Right cardiac atrium (tissue), 5 donors: ENCODE measurements around the gene RPS2. TPM values are rescaled to one million over a fixed set of nuclear protein-coding genes. Genes with fewer than 3 reads are reported as not detected.
"Not testable (repeated sequence)": the region's sequence is repeated elsewhere in the genome, so short reads cannot be mapped to it uniquely, and the experiment has no call there.

Experiments
- ATAC-seq, 2 donors: fragments of 200-7000 bp; cut with Tn5 transposase; one replicate each; pipeline versions ENCODE4 v1.8.0 to v1.9.1; 2020; ENCODE audit warnings: moderate library complexity in 2 of 2, mild to moderate bottlenecking in 1 of 2
- DNase-seq, 3 donors: peaks; one replicate each; pipeline ENCODE4 v3.0.0-alpha.2; 2020
- H3K27ac ChIP-seq: one replicate; pipeline ENCODE4 v1.5.1; 2013; ENCODE audit warnings: mild to moderate bottlenecking, low read length, control low read depth, moderate library complexity
- H3K27me3 ChIP-seq: one replicate; pipeline ENCODE4 v1.6.1; 2013; ENCODE audit not compliant: control insufficient read depth, insufficient read depth
- H3K4me1 ChIP-seq: one replicate; pipeline ENCODE4 v1.6.1; 2013; ENCODE audit warnings: low read length; ENCODE audit not compliant: control insufficient read depth, insufficient read depth
- H3K4me3 ChIP-seq: one replicate; pipeline ENCODE4 v1.5.1; 2013; ENCODE audit warnings: low read length, control low read depth
- H3K9me3 ChIP-seq: one replicate; pipeline ENCODE4 v1.6.1; 2013; ENCODE audit warnings: low read length; ENCODE audit not compliant: control insufficient read depth
- WGBS: extraction: QIAGEN DNeasy Blood & Tissue Kit; methylation state at CpG from one replicate; pipeline ENCODE4 v1.1.7; 2013; 5-methylcytosine and 5-hydroxymethylcytosine counted together
- intact Hi-C, 4 donors: fragments of 100-400 bp; cut with DNase I; formaldehyde crosslinking; loops; one replicate each; pipeline versions ENCODE4 v1.11.0 to v1.14.0; 2022 to 2023
- long read RNA-seq, 4 donors: library from polyadenylated mRNA; unstranded; transcript quantifications; one replicate each; pipeline ENCODE4 v2.0.0, GENCODE V29; 2020 to 2021
- polyA plus RNA-seq: library from polyadenylated mRNA; stranded (reverse); fragments of 200-250 nt; gene quantifications from one replicate; pipeline ENCODE4 v1.2.3, GENCODE V29; 2013
- total RNA-seq, 4 donors: library from RNA; stranded (reverse); fragmentation: NEBNext Ultra II Directional; extraction: Animal tissue kit (Norgen Biotek cat#: 25700); gene quantifications; one replicate each; pipeline ENCODE4 v1.2.1, GENCODE V29; 2021
- donor health status: healthy with polysubstance abuse.
- donor health status: DM: no; HTN: yes; CAD: no.
- donor health status: DM: no; HTN: no; CAD: no.
- donor health status: DM: no; HTN: yes; CAD: no; lungs with severe emphysema.
- donor health status: DM: yes; HTN: yes; CAD: no.

RPS2 gene
- total RNA-seq = 1,000 to 10,000 TPM in 3 of 4 donors, 100 to 1,000 TPM in 1; 947 to 1,371 (median 1,063) TPM
- polyA plus RNA-seq = 1,244 TPM
- long read RNA-seq, donor 1, transcript RPS2-201 (7 exons, 985 nt) = major isoform, 2,015 of 2,619 reads
- long read RNA-seq, donor 1, partial matches to known transcripts = 576 of 2,619 reads
- long read RNA-seq, donor 1, other reads (novel, unspliced or antisense) = 28 of 2,619 reads
- long read RNA-seq, donor 2, transcript RPS2-201 (7 exons, 985 nt) = major isoform, 726 of 1,020 reads
- long read RNA-seq, donor 2, partial matches to known transcripts = 282 of 1,020 reads
- long read RNA-seq, donor 2, other reads (novel, unspliced or antisense) = 11 of 1,020 reads
- long read RNA-seq, donor 3, transcript RPS2-201 (7 exons, 985 nt) = major isoform, 23 of 80 reads
- long read RNA-seq, donor 3, partial matches to known transcripts = 49 of 80 reads
- long read RNA-seq, donor 3, other reads (novel, unspliced or antisense) = 8 of 80 reads
- long read RNA-seq, donor 4, transcript RPS2-201 (7 exons, 985 nt) = major isoform, 715 of 930 reads
- long read RNA-seq, donor 4, partial matches to known transcripts = 209 of 930 reads
- long read RNA-seq, donor 4, other reads (novel, unspliced or antisense) = 5 of 930 reads

DNA sequence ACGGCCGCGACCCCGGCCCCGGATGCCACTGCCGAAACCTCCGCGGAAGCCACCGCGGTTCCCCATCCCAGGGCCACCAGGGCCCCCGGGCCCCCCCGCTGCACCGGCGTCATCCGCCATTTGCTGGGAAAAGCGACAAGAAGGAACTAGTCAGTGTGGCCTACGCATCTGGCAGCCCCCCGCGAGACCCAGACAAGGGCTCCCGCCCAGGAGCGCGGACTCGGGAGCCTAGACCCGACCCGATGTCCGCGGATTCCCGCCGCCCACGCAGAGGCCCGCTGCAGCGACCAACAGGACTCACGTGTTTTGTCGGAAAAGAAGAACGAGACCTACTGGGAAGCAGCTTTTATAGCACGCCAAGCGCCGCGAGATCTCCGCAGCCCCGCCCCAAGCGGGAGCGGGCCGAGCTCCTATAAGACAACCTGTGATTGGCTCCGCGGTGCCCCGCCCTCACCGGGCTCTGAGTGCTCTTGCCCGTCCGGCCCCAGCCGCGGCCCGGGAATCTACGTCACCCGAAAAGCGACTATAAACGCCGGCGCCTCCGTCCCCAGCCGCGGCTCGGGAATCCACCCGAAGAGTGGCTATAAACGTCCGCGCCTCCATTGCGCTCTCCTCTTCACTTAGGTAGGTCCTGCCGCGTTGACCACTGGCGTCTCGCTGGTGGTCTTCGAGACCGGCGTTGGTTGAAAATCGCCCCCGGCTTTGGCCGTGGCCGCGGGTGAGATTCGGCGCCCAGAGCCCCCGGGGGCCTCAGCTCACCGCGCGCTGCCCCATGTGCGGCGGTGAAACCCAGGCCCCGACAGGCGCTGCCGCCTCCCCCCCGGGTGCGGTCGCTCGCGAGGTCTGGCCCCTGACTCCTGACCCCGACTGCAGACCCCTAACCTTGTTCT, at the start of gene RPS2:
RPS2 (minus strand) TSS at position 321 of the 890 bp plus-strand sequence; CDS start at position 120, 201 bp downstream.
- peak; percentile 99 to 100 (median 100) for DNase-seq

GRCh38 chr16:2013527-2013926, 48.9 kb upstream of the RPS2 start:
- peaks cover 6% of the 10 kb centered on the region for H3K4me1 ChIP-seq
- ATAC-seq (no peak), DNase-seq (no peak)
- WGBS = 91% methylated on average over 15 of the region's 15 CpGs
- no peak overlapping the region for H3K27ac ChIP-seq
- no peaks in the 10 kb centered on the region for H3K9me3 ChIP-seq
- H3K4me3 ChIP-seq = no peak overlapping the region
- no peaks in the 10 kb centered on the region for H3K27me3 ChIP-seq
- intact Hi-C loops = no loop called here

More for the DNA sequence above, at the start of gene RPS2:
- Histone ChIP-seq H3K4me1 (peaks cover 15% of the 10 kb centered on the region), H3K27ac (peak within 1 kb of the TSS; percentile 83), H3K4me3 (peak within 1 kb of the TSS; percentile 81), H3K27me3 (no peaks in the 10 kb centered on the region), H3K9me3 (no peaks in the 10 kb centered on the region)
- intact Hi-C loops = no loop called here
- WGBS = under 1% methylated on average over 97 of the region's 97 CpGs
- ATAC-seq = peak; percentile 96 to 98

DNA sequence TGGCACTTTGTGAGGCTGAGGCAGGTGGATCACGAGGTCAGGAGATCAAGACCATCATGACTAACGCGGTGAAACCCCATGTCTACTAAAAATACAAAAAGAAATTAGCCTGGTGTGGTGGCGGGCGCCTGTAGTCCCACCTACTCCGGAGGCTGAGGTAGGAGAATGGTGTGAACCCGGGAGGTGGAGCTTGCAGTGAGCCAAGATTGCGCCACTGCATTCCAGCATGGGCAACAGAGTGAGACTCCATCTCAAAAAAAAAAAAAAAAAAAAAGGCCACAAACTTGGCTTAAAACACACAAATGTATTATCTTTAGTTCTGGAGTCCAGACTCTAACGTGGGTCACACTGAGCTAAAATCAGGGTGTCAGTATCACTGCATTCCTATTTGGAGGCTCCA, 47.1 kb upstream of the RPS2 start:
- H3K27me3 ChIP-seq, ATAC-seq, intact Hi-C loops, H3K9me3 ChIP-seq, H3K27ac ChIP-seq, H3K4me3 ChIP-seq, DNase-seq: not testable (repeated sequence)
- WGBS = 91% methylated on average over 9 of the region's 9 CpGs
- H3K4me1 ChIP-seq = peaks cover 14% of the 10 kb centered on the region

DNA sequence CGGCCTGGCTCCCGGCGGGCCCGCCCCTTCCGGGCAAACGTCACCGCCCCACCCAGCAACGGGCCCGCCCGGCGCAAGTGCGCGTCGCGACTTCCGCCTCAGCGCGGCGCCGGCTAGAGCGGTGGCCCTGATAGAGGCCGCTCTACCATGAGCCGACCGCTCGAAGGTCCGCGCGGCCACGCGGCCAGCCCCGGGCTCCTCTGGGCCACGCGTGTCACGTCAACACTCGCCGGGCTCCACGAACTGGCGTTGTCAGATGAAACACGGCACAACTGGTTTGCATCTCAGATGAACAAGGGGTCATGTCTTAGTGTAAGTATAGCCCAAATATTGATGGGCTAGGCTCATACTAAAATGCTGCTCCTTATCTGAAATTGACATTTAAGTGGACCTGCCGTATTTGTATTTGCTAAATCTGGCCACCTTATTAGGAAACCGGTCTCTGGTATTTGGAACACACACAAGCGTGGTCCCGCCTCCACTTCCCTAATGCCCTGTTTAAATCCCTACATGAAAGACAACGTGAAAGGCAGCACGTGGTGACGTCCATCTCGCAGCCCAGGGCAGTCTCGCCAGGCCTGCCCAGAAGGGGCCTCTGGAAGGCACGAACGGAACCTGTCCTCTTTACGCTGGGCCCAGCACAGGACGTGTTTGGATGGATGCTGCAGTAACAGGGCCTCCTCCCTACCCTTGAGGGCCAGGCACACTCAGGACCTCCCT, 45.3 kb upstream of the RPS2 start, which contains the start of gene ZNF598:
ZNF598 (minus strand) TSS at position 31 of the 720 bp plus-strand sequence.
- Histone ChIP-seq H3K4me3 (peak within 1 kb of the TSS; percentile 95), H3K4me1 (peaks cover 14% of the 10 kb centered on the region), H3K9me3 (no peaks in the 10 kb centered on the region), H3K27me3 (no peaks in the 10 kb centered on the region), H3K27ac (peak within 1 kb of the TSS; percentile 84)
- DNase-seq = peak; percentile 87 to 95 (median 94)
- intact Hi-C loops = no loop called here
- WGBS = 1% methylated on average over 52 of the region's 52 CpGs
- peak; percentile 93 to 96 for ATAC-seq

DNA sequence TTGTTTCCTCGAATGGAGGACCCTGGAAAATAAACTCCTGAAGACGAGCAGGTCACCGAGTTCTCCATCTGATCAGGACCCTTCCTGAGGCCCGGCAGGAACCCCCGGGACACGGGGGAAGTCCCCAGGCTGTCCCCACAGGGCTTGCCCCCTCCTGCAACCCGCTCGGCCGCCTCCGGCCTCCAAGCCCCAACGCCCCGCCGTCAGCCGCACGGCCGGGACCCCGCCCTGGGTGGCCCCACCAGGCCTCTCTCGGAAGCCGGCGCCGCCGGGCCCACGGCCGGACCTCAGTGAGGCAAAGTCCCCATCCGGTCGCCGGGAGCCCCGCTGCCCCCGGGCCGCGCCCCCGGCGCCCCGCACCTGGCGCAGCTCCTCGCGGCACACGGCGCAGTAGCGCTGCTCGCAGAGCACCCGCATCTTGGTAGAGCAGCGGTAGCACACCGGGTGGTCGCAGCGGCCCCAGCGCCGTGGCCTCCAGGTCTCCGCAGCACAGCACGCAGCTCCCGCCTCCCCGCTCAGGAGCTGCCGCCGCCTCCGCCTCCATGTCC, 44.6 kb upstream of the RPS2 start:
- Histone ChIP-seq H3K27me3 (no peaks in the 10 kb centered on the region), H3K27ac (peak overlapping the region; percentile 84), H3K9me3 (no peaks in the 10 kb centered on the region), H3K4me1 (peaks cover 14% of the 10 kb centered on the region), H3K4me3 (peak overlapping the region; percentile 95)
- ATAC-seq (peak; percentile 10 to 15), DNase-seq (peak in 1 of 3 donors; percentile 71)
- WGBS = under 1% methylated on average over 55 of the region's 55 CpGs
- intact Hi-C loops = no loop called here

- DNase-seq (peak in 1 of 3 donors; percentile 43), ATAC-seq (no peak)
- peaks cover 14% of the 10 kb centered on the region for H3K4me1 ChIP-seq
- intact Hi-C loops = no loop called here
- H3K27me3 ChIP-seq = no peaks in the 10 kb centered on the region
- 4% methylated on average over 23 of the region's 23 CpGs for WGBS
- H3K27ac ChIP-seq = peak overlapping the region; percentile 84
- peak overlapping the region; percentile 95 for H3K4me3 ChIP-seq
- no peaks in the 10 kb centered on the region for H3K9me3 ChIP-seq
These were observed 44.1 kb upstream of the RPS2 start for GRCh38 chr16:2008631-2009163.

DNA sequence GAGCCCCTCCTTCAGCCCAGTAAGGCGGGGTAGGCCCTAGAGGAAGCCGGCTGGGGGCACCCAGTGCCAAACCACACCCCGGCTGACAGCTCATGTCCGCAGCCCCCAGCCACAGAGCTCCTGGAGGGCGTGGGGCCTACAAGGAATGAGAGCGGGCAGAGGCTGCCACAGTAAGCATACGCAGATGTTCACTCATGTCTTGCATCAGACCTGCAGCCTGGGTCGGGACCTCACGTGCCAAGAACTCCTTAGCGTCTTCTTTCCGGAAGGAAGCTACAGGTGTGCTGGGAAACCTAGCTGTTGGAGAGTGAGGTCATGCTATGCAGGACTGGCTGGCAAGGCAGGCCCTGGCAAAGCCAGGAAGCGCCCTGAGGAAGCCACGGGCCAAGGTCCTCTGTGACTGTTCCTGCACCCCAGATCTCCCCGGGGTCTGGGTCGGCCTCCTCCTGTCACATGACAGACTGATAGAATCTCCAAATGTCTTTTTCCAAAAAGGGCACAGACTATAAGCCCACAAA, 43.4 kb upstream of the RPS2 start:
- WGBS = 47% methylated on average over 15 of the region's 15 CpGs
- intact Hi-C loops = no loop called here
- H3K4me1 ChIP-seq = peaks cover 14% of the 10 kb centered on the region
- H3K27ac ChIP-seq = no peak overlapping the region
- DNase-seq (peak in 1 of 3 donors; percentile 71), ATAC-seq (no peak)
- H3K9me3 ChIP-seq = no peaks in the 10 kb centered on the region
- H3K4me3 ChIP-seq = no peak overlapping the region
- no peaks in the 10 kb centered on the region for H3K27me3 ChIP-seq

- intact Hi-C loops = no loop called here
- 75% methylated on average over 16 of the region's 16 CpGs for WGBS
- H3K27ac ChIP-seq = no peak overlapping the region
- ATAC-seq = no peak
- no peaks in the 10 kb centered on the region for H3K27me3 ChIP-seq
- no peaks in the 10 kb centered on the region for H3K9me3 ChIP-seq
- DNase-seq = peak in 1 of 3 donors; percentile 53
- H3K4me1 ChIP-seq = peaks cover 14% of the 10 kb centered on the region
- no peak overlapping the region for H3K4me3 ChIP-seq
These were observed 42.6 kb upstream of the RPS2 start for GRCh38 chr16:2007081-2007836.

DNA sequence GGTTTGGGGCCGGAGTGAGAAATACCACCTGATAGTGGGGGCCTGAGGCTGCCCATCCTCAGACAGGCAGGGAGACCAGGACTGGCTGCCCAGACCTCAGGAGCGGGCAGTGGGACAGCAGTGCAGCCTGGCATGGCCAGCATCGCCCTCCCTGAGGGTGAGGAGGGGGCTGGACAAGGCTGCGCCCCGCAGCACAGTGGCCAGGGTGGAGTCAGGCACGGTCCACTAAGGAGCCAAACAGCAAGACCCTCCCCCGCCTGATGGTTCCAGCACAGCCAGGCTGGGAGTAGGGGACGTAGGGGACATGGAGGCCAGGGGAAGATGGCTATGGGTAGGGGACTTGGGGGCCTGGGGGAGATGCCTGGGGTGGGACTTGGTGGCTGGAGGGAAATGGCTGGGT, 41.7 kb upstream of the RPS2 start:
- WGBS = 89% methylated on average over 8 of the region's 8 CpGs
- ATAC-seq = no peak
- intact Hi-C loops = no loop called here

More for the DNA sequence above, 41.7 kb upstream of the RPS2 start:
- peak in 1 of 3 donors; percentile 41 for DNase-seq
- Histone ChIP-seq H3K27me3 (no peaks in the 10 kb centered on the region), H3K27ac (no peak overlapping the region), H3K4me3 (no peak overlapping the region), H3K9me3 (no peaks in the 10 kb centered on the region), H3K4me1 (peaks cover 14% of the 10 kb centered on the region)
